Measurements from ENCODE around the gene IFNG. TPM values are rescaled to one million over a fixed set of nuclear protein-coding genes. Genes with fewer than 3 reads are reported as not detected.

IFNG gene
- total RNA-seq, 3 donors from 2014 or later = not detected

DNA sequence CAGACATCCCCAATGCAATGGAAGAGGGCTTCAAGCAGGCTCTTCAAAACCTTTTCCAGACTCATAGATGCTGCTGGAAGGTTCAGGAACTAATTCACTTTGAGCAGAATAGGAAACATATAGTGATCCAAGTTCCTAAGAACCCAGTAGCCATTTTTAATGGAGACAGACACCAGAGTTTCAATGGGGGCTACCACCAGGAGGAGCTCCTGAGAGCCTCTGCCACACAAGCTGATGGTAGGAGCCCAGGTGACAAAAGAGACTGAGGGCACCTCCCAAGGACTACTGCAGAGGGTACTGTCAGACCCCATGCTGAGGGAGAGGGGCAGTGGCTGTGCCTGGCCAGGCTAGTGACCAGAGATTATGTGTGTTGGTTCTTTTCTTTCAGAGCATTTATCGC lies 45.9 kb downstream of the IFNG start:
- no peaks in the 10 kb centered on the region for H3K9me3 ChIP-seq
- TF ChIP-seq POLR2A (IDR thresholded peaks at IDR 0.05) (no peak), POLR2AphosphoS5 (IDR thresholded peaks at IDR 0.05) (no peak)
- TF ChIP-seq, protein P1, sequence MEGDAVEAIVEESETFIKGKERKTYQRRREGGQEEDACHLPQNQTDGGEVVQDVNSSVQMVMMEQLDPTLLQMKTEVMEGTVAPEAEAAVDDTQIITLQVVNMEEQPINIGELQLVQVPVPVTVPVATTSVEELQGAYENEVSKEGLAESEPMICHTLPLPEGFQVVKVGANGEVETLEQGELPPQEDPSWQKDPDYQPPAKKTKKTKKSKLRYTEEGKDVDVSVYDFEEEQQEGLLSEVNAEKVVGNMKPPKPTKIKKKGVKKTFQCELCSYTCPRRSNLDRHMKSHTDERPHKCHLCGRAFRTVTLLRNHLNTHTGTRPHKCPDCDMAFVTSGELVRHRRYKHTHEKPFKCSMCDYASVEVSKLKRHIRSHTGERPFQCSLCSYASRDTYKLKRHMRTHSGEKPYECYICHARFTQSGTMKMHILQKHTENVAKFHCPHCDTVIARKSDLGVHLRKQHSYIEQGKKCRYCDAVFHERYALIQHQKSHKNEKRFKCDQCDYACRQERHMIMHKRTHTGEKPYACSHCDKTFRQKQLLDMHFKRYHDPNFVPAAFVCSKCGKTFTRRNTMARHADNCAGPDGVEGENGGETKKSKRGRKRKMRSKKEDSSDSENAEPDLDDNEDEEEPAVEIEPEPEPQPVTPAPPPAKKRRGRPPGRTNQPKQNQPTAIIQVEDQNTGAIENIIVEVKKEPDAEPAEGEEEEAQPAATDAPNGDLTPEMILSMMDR (IDR thresholded peaks at IDR 0.05) = no peak
- no peaks in the 10 kb centered on the region for H3K4me1 ChIP-seq
- intact Hi-C loops (cut with DNase I; ENCODE audit: low total_unique reads) = no loop called here
- H3K36me3 ChIP-seq = no peaks in the 10 kb centered on the region
- DNase-seq (ENCODE audit: low spot score in 2 of 2) = no peak
- no peaks in the 10 kb centered on the region for H3K27me3 ChIP-seq
- no peak overlapping the region for H3K27ac ChIP-seq
- H3K4me3 ChIP-seq = no peak overlapping the region

GRCh38 chr12:68111995-68112394 lies 47.5 kb downstream of the IFNG start:
- intact Hi-C loops (cut with DNase I; ENCODE audit: low total_unique reads) = no loop called here
- Histone ChIP-seq H3K4me3 (no peak overlapping the region), H3K27ac (no peak overlapping the region), H3K4me1 (no peaks in the 10 kb centered on the region), H3K27me3 (no peaks in the 10 kb centered on the region), H3K36me3 (no peaks in the 10 kb centered on the region), H3K9me3 (no peaks in the 10 kb centered on the region)
- no peak for TF ChIP-seq POLR2AphosphoS5 (IDR thresholded peaks at IDR 0.05)
- TF ChIP-seq, protein P1 (IDR thresholded peaks at IDR 0.05) = no peak
- no peak for TF ChIP-seq POLR2A (IDR thresholded peaks at IDR 0.05)
- DNase-seq (ENCODE audit: low spot score in 2 of 2) = no peak

GRCh38 chr12:68109444-68110217 lies 49.9 kb downstream of the IFNG start:
- no peak for TF ChIP-seq POLR2AphosphoS5 (IDR thresholded peaks at IDR 0.05)
- TF ChIP-seq POLR2A (IDR thresholded peaks at IDR 0.05) = no peak
- TF ChIP-seq, protein P1 (IDR thresholded peaks at IDR 0.05) = no peak
- no peak overlapping the region for H3K27ac ChIP-seq
- H3K4me3 ChIP-seq = no peak overlapping the region
- H3K27me3 ChIP-seq = no peaks in the 10 kb centered on the region
- no peaks in the 10 kb centered on the region for H3K9me3 ChIP-seq
- no peaks in the 10 kb centered on the region for H3K36me3 ChIP-seq
- no peak for DNase-seq (ENCODE audit: low spot score in 2 of 2)
- intact Hi-C loops (cut with DNase I; ENCODE audit: low total_unique reads) = no loop called here
- H3K4me1 ChIP-seq = no peaks in the 10 kb centered on the region

DNA sequence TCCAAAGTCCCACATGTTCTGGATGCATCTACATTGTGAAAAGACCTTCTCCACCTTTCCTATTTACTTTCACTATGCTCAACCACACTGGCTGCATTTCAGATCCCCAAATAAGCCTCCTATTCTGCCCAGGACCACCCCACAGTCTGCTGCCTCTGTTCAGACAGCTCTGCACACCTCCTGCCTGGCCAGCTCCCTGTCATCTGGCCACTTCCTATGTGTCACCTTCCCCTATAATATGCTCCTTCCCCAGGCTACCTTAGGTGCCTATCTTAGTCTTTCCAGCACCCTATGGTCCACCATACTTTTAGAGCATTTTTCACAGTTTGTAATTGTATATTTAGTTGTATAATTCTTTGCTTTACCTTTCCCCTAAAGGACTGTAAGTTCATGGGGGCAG lies 50.5 kb downstream of the IFNG start:
- intact Hi-C loops (cut with DNase I; ENCODE audit: low total_unique reads) = no loop called here
- no peaks in the 10 kb centered on the region for H3K4me1 ChIP-seq
- no peaks in the 10 kb centered on the region for H3K27me3 ChIP-seq
- H3K27ac ChIP-seq = no peak overlapping the region
- H3K9me3 ChIP-seq = no peaks in the 10 kb centered on the region
- no peak for DNase-seq (ENCODE audit: low spot score in 2 of 2)
- no peaks in the 10 kb centered on the region for H3K36me3 ChIP-seq
- no peak overlapping the region for H3K4me3 ChIP-seq
- TF ChIP-seq POLR2A (IDR thresholded peaks at IDR 0.05) (no peak), POLR2AphosphoS5 (IDR thresholded peaks at IDR 0.05) (no peak)
- TF ChIP-seq, protein P1 (IDR thresholded peaks at IDR 0.05) = no peak

GRCh38 chr12:68106660-68107059 lies 52.9 kb downstream of the IFNG start:
- Histone ChIP-seq H3K27me3 (no peaks in the 10 kb centered on the region), H3K4me1 (no peaks in the 10 kb centered on the region)
- no peak for TF ChIP-seq POLR2AphosphoS5 (IDR thresholded peaks at IDR 0.05)
- TF ChIP-seq, protein P1 (IDR thresholded peaks at IDR 0.05) = no peak

More at GRCh38 chr12:68106660-68107059, 52.9 kb downstream of the IFNG start:
- Histone ChIP-seq H3K27ac (no peak overlapping the region), H3K4me3 (no peak overlapping the region), H3K9me3 (no peaks in the 10 kb centered on the region), H3K36me3 (no peaks in the 10 kb centered on the region)
- intact Hi-C loops (cut with DNase I; ENCODE audit: low total_unique reads) = no loop called here
- DNase-seq (ENCODE audit: low spot score in 2 of 2) = no peak

Data from breast epithelium (tissue), 4 donors.